OCI-LY7 (cell line): ENCODE measurements around the gene SKIDA1. TPM values are rescaled to one million over a fixed set of nuclear protein-coding genes. Genes with fewer than 3 reads are reported as not detected.

ENCODE experiments used
- BruUV-seq: library from RNA; stranded (reverse); fragments of 400-500 nt; replicated peaks from 2 replicates; lab custom pipeline; 2021; lab: Mats Ljungman, UMichigan
- CTCF ChIA-PET: fragments of 300-600 bp; sonication (Branson Sonifier 250); formaldehyde crosslinking; loops from one replicate; lab custom pipeline; 2022; ENCODE audit warnings: antibody characterized with exemption; ENCODE audit not compliant: unreplicated experiment; lab: Charles Lee
- POLR2A ChIA-PET: fragments of 300-600 bp; sonication (Branson Sonifier 250); formaldehyde crosslinking; loops from one replicate; lab custom pipeline; 2022; ENCODE audit warnings: antibody characterized with exemption; lab: Charles Lee
- DNase-seq: peaks from one replicate; pipeline ENCODE4 v3.0.0-alpha.2; 2015; ENCODE audit warnings: low spot score
- H2AFZ ChIP-seq: fragments of 200-600 bp; sonication (generic), shearing (Covaris generic); 2 replicates; pipeline ENCODE4 v1.6.1; 2014; ENCODE audit warnings: mild to moderate bottlenecking, antibody characterized with exemption, low read length, moderate library complexity
- H3K27ac ChIP-seq: fragments of 200-600 bp; sonication (generic); 2 replicates; pipeline ENCODE4 v1.5.1; 2014; ENCODE audit warnings: mixed run types, low read depth, mild to moderate bottlenecking, moderate library complexity, low read length, inconsistent platforms; ENCODE audit not compliant: poor library complexity, severe bottlenecking
- H3K36me3 ChIP-seq: fragments of 200-600 bp; sonication (generic); 2 replicates; pipeline ENCODE4 v1.6.1; 2014; ENCODE audit warnings: mild to moderate bottlenecking, antibody characterized with exemption, low read length, moderate library complexity, mixed read lengths; ENCODE audit not compliant: insufficient read depth
- H3K4me1 ChIP-seq: fragments of 200-600 bp; sonication (generic); 2 replicates; pipeline ENCODE4 v1.5.1; 2014; ENCODE audit warnings: mild to moderate bottlenecking, low read length; ENCODE audit not compliant: insufficient read depth, poor library complexity, severe bottlenecking
- H3K4me2 ChIP-seq: fragments of 200-600 bp; sonication (generic); 2 replicates; pipeline ENCODE4 v1.6.1; 2014; ENCODE audit warnings: mild to moderate bottlenecking, low read length
- H3K4me3 ChIP-seq: fragments of 200-600 bp; sonication (generic); 2 replicates; pipeline ENCODE4 v1.5.1; 2014; ENCODE audit warnings: mild to moderate bottlenecking, low read depth, low read length; ENCODE audit not compliant: poor library complexity, severe bottlenecking
- H3K79me2 ChIP-seq: fragments of 200-600 bp; sonication (generic); 2 replicates; pipeline ENCODE4 v1.6.1; 2016; ENCODE audit warnings: low read depth, mild to moderate bottlenecking, low read length, moderate library complexity, mixed read lengths; ENCODE audit not compliant: insufficient read depth
- H3K9me2 ChIP-seq: fragments of 200-600 bp; sonication (generic); 2 replicates; pipeline ENCODE4 v1.6.1; 2016; ENCODE audit warnings: mild to moderate bottlenecking, low read length, mixed read lengths; ENCODE audit not compliant: insufficient read depth
- H3K9me3 ChIP-seq: fragments of 200-600 bp; sonication (generic); 2 replicates; pipeline ENCODE4 v1.6.1; 2014; ENCODE audit warnings: mild to moderate bottlenecking, mixed run types, low read length, mixed read lengths
- H4K20me1 ChIP-seq: fragments of 200-600 bp; sonication (generic); 2 replicates; pipeline ENCODE4 v1.6.1; 2014; ENCODE audit warnings: mild to moderate bottlenecking, antibody characterized with exemption, low read length, moderate library complexity, mixed read lengths; ENCODE audit not compliant: insufficient read depth
- CTCF ChIP-seq: fragments of 200-600 bp; sonication (generic); conservative IDR thresholded peaks from 2 replicates; pipeline ENCODE4 v1.5.1; 2014; ENCODE audit warnings: mild to moderate bottlenecking, antibody characterized with exemption, low read length, moderate library complexity, mixed read lengths
- EZH2phosphoT487 ChIP-seq: fragments of 200-600 bp; sonication (generic); IDR thresholded peaks from 2 replicates; pipeline ENCODE4 v1.6.1; 2018; ENCODE audit warnings: low read depth, borderline replicate concordance, mild to moderate bottlenecking, mixed run types, antibody characterized with exemption, low read length, moderate library complexity, mixed read lengths
- intact Hi-C: fragments of 100-400 bp; cut with micrococcal nuclease; formaldehyde crosslinking; loops from one replicate; pipeline ENCODE4 v1.10.0; 2022; ENCODE audit not compliant: unreplicated experiment
- total RNA-seq, 2 experiments: library from RNA; depleted of rRNA in 1 of 2; stranded (reverse); fragments of >200 nt in 1 of 2; shearing (Covaris generic) in 1 of 2; gene quantifications; 2 replicates each; pipeline ENCODE4 v1.2.3, GENCODE V29; 2014 to 2022

SKIDA1 gene
- total RNA-seq, 2 experiments from 2014 or later: not detected

GRCh38 chr10:21531164-21531563, 5.7 kb upstream of the SKIDA1 start:
- Histone ChIP-seq H3K27ac (no peak overlapping the region), H3K9me2 (no peaks in the 10 kb centered on the region), H2AFZ (no peak overlapping the region), H3K79me2 (peaks cover 10% of the 10 kb centered on the region), H4K20me1 (no peaks in the 10 kb centered on the region), H3K9me3 (no peaks in the 10 kb centered on the region), H3K4me1 (peaks cover 36% of the 10 kb centered on the region), H3K4me2 (no peak overlapping the region), H3K4me3 (no peak overlapping the region), H3K36me3 (peaks cover 7% of the 10 kb centered on the region; the same call in 1 of the 2 replicates)
- BruUV-seq: no TSS peak
- TF ChIP-seq EZH2phosphoT487 (no peak), CTCF (no peak)
- POLR2A ChIA-PET: interaction anchor here (3.0 kb wide), 1 partner anchor 10 kb away, joined by 11 read pairs; no protein-coding TSS in a partner anchor
- CTCF ChIA-PET: no interaction called here
- DNase-seq: no peak
- intact Hi-C loops: loop anchor here (5.0 kb wide), 2 partner anchors 696 to 791 kb away; partner anchors contain the start of gene BMI1

GRCh38 chr10:21530641-21531040, 5.2 kb upstream of the SKIDA1 start:
- Histone ChIP-seq H3K36me3 (peaks cover 3% of the 10 kb centered on the region; the same call in 1 of the 2 replicates), H3K4me2 (no peak overlapping the region), H4K20me1 (no peaks in the 10 kb centered on the region), H3K9me3 (no peaks in the 10 kb centered on the region), H3K4me3 (no peak overlapping the region), H3K27ac (no peak overlapping the region), H3K79me2 (peaks cover 5% of the 10 kb centered on the region; the same call in 1 of the 2 replicates), H3K9me2 (no peaks in the 10 kb centered on the region), H3K4me1 (peaks cover 36% of the 10 kb centered on the region), H2AFZ (no peak overlapping the region)
- no TSS peak for BruUV-seq
- intact Hi-C loops: loop anchor here (5.0 kb wide), 2 partner anchors 697 to 792 kb away; partner anchors contain the start of gene BMI1
- POLR2A ChIA-PET: interaction anchor here (0.6 to 1.0 kb wide), 3 partner anchors 12 to 116 kb away, joined by 3 to 4 read pairs (median 4); no protein-coding TSS in a partner anchor
- TF ChIP-seq CTCF (no peak), EZH2phosphoT487 (no peak)
- DNase-seq: no peak
- CTCF ChIA-PET: no interaction called here

- no TSS peak for BruUV-seq
- ChIA-PET POLR2A (interaction anchor here (0.6 to 1.0 kb wide), 3 partner anchors 12 to 117 kb away, joined by 3 to 4 read pairs (median 4); no protein-coding TSS in a partner anchor), CTCF (no interaction called here)
- no peak overlapping the region for H2AFZ ChIP-seq
- H3K4me2 ChIP-seq: no peak overlapping the region
- intact Hi-C loops: loop anchor here (5.0 kb wide), 2 partner anchors 697 to 792 kb away; partner anchors contain the start of gene BMI1
- no peaks in the 10 kb centered on the region for H3K9me2 ChIP-seq
- H3K4me1 ChIP-seq: peaks cover 36% of the 10 kb centered on the region
- H3K9me3 ChIP-seq: no peaks in the 10 kb centered on the region
- H4K20me1 ChIP-seq: no peaks in the 10 kb centered on the region
- no peak for TF ChIP-seq CTCF
- no peak for TF ChIP-seq EZH2phosphoT487
- H3K36me3 ChIP-seq: no peaks in the 10 kb centered on the region
- DNase-seq: no peak
- H3K4me3 ChIP-seq: no peak overlapping the region
- peaks cover under 1% of the 10 kb centered on the region; the same call in 1 of the 2 replicates for H3K79me2 ChIP-seq
- H3K27ac ChIP-seq: no peak overlapping the region
Observed at GRCh38 chr10:21530168-21530567, 4.7 kb upstream of the SKIDA1 start.
